HG03135 (cell line): ENCODE measurements around the gene SMIM31.

Experiments used
- ATAC-seq: cut with Tn5 transposase; IDR thresholded peaks from one replicate; pipeline ENCODE4 v1.9.1; 2021; ENCODE audit warnings: mild to moderate bottlenecking, moderate library complexity; ENCODE audit not compliant: unreplicated experiment

The SMIM31 gene

DNA sequence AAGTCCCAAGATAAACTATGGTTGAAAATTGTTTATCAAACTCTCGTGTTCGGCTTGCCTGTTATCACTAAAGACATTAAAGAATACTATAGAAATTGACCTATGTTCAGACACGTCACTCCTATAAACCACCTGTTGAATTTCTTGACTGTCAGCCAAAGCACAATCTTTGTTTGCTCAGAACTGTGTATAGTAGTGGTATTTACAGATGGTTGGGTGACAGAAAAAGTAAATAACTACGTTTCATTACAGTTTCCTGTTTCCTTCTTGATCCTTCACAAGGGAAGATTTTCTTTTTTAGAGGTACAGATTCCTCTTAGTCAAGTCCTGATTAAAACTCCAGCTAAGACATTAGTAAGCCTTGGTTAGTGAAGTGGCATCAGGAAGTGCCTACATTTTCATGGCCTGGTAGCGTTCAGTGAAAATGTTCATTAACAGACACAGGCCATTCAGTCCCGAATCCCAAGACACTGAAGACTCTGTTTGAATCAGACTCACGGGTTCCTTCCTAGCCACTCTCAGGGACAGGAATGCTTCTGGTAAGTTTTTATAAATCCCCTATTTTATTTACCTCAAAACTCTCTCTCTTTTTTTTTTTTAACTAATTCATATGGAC lies at the start of gene SMIM31:
SMIM31 (plus strand) TSS at position 259 of the 616 bp plus-strand sequence. CDS start 16,313 bp downstream, outside the sequence.
- ATAC-seq: no peak

DNA sequence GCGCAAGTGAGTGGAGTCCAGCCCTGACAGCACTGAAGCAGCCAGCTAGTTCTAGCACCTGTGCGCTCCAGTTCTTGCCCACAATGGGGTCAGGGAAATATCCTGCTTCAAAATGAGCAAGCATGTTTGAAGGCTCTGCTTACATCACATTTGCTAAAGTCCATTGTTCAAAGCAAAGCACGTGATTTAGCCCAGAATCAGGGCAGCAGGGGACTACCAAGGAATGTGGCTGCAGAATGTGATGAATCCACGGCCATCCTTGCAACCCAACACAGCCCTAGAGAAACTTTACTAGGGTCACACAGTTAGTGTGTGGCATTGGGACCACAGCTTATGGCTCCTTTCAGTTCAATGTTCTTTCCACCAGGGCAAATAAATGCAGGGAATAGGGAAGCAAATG lies 47.3 kb upstream of the SMIM31 start:
- no peak for ATAC-seq

DNA sequence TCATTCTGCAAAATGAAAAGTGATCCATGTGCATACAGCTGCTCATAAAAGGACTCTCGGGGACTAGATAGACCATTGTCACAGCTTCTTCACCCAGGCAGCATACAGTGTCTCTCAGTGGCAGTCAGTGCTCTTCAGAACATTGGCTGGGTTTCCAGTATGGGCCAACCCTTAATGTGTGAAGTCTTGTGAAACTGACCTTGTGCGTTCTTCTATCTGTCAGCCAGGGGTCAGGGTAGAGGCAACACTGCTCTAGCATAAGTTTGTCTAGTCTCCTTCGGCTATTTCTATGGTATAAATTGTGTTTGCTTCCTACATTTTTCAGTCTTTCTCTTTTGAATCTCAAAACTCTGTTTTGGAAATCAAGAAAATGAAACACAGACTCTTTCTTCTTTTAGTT lies 37.0 kb upstream of the SMIM31 start:
- ATAC-seq: no peak

DNA sequence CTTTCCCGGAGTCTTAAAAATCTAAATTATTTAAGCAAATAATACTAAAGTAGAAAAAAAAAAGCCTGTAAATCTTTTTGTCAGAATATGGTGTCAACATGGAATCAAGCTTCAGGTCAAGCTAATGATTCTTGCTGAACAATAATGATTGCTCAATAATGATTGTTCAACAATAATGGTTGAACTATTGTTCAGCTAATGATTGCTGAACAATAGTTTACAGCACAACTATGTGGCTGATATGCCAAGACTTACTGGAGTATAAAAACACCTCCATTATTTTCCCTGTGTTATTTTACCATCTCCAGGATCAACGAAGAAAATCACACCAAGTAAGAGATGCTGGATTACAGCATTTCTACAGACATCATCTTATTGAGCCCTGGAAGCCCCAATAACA lies 35.1 kb upstream of the SMIM31 start:
- no peak for ATAC-seq

DNA sequence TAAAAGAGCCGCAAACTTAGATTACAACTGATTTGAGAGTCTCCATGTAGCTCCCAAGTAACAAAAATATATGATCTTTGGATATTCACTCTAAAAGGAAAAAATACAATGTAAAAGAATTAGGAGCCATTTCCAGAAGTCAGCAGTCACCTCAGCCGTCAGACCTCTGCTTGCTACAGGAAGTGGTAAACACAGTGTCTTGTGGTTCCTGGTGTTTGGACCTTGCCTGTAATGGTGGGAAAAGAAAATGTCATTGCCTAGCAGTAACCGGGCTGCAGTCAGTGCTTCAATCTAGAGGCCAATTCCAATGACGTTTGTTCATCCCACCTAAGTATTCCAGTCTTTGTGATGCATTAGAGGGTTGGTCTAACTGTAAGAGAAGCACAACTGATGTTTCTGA lies 28.9 kb upstream of the SMIM31 start:
- ATAC-seq: no peak

DNA sequence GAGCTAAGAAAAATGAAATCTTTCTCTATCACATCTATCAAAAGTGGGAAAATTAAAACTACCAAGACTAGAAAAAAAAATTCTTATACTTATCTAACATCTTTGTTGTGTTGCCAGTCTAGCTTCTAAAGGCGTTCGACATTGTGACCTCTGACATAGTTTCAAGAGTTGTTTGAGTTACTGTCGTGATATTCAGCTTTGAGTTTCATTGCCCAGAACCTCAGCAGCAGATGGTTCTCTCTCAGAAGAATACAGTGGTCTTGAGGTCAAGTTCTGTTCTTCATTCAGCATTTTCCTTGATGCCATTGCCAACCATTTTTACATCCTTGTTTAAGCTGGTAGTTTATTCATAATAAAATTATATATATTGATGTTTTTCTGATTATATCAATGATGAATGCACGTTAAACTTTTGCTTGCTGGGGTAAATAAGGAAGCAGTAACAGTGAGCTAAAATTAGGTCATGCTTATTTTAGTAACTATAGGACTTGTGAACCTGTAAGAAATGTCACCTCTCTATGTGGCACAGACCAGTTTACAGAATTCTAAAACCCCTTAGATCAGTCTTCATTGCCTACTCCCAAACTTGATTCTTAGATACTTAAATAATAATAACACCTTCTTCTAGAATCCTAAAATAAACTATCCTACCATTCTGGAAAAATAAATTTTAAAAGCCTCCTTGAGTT lies 23.1 kb upstream of the SMIM31 start:
- no peak for ATAC-seq

DNA sequence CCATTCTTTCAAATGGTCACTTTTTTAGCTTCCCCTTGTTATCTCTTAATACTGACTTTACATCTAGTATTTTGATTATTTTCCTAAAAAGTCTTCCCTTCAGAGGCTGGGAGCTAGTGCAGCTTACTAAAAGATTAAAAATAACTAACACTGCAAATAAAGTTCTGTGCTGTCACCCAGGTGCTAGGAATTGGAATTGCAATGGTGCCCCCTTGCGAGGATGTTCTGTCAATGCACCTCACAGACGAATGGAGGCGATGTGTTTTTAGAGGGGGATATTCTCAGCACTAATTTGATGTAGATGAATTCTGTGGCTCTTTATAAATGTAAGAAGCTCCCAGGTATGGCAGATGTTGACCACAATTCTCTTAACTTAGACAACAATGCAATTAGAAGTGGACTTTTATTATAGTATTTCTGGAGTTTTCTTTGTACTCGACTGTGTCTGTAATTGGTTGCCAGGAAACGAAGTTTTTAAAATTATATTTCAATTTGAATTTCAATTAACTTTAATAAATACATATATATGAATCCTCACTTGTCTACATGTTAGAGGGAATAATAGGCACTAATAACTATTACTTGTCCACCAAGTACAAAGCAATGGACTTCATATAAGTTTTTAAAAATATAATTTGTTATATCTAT lies 22.0 kb upstream of the SMIM31 start:
- ATAC-seq: peak; percentile 57

DNA sequence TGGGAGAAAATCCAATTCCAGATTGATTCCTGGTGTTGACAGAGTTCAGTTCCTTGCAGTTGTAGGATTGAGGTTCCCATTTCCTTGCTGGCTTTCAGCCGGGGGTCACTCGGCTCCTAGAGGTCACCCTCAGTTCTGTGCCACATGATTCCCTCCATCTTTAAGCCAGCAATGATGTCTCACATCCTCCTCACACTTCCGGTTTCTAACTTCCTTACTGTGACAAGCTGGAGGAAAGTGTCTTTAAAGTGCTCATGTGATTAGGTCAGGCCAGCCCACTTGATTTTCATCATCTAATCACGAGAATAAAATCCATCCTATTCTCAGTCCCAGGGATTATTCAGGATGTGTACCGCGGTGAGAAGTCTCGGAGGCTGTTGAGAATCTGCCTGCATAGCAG lies 19.4 kb upstream of the SMIM31 start:
- no peak for ATAC-seq

DNA sequence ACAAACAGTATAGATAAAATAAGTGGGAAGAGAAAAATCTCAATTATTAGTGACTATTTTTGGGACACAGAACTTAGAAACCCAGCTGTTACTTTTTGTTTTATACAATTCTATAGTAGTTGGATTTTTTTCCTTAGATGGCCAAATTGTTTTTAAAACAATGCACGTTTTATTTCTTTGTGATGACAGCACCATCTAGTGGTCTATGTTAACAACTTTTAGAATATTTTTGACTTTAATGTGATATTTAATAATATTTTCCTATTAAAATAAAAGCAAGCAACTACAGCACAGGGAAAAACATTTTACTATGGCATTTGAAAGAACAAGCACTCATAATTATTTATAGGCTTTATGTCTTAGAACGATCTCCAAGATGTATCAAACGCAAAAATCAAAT lies 5.6 kb upstream of the SMIM31 start:
- no peak for ATAC-seq

DNA sequence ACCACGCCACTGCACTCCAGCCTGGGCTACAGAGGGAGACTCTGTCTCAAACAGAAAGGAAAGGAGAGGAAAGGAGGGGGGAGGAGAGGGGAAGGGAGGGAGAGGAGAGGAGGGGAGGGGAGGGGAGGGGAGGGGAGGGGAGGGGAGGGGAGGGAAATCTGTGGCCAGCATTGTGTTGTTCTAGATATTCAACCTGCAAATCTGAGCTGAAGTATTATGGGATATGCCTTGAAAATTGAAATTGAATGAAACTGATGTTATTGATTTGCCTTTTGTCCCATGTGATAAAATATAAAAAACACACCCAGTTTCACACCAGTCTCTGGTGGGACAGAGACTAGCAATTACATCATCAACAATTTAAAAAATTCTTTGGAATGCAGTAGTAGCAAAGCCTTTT lies 1.5 kb downstream of the SMIM31 start:
- no peak for ATAC-seq

DNA sequence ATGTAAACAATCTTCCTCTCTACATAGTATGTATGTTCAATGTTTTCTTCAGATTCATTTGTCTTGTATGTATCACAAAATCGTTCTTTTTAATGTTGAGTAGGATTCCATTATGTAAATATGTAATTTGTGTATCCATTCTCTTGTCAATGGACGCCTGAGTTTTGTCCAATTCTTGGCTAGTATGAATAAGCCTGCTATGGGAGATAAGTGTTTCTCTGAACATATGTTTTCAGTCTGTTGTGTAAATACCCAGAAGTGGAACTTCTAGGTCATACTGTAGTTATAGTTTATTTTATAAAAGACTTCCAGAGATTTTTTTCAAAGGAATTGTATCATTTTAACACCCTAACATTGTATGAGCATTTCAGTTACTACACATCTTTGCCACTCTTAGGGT lies 2.8 kb downstream of the SMIM31 start:
- no peak for ATAC-seq

DNA sequence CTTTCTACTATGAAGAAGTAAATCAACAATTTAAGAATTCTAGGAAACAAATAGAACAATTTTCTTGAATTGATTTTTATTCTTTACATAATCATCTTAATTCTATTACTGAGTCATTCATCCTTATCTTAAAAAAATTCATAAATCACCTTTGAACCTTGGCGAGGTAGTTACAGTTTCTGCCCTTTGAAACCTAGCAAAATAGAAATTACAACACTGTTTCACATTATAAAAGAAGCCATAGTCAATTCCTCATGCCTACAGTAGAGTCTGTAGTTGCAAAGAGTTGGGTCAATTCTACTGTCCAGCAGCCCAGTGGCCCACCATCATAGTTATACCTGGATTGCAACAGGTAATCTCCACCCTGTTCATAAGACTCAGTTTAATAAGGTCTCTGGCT lies 7.3 kb downstream of the SMIM31 start:
- no peak for ATAC-seq

DNA sequence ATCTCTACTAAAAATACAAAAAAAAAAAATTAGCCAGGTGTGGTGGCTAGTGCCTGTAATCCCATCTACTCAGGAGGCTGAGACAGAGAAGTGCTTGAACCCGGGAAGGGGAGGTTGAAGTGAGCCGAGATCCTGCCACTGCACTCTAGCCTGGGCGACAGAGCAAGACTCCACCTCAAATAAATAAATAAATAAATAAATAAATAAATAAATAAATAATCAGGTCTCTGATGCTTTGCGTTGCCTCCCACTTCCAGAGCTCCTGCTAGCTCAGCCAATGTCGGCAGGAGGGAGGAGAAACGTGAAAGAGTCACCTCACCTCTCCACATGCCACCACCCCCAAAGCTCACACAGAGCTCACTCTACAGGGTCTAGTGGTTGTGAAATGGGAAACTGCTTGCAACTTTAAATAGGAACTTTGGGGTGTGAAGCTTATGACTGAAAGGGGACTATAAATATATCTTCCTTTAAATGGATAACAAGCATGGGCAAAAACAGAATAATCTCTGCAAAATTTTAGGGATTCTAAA lies 7.9 kb downstream of the SMIM31 start:
- ATAC-seq: no peak

DNA sequence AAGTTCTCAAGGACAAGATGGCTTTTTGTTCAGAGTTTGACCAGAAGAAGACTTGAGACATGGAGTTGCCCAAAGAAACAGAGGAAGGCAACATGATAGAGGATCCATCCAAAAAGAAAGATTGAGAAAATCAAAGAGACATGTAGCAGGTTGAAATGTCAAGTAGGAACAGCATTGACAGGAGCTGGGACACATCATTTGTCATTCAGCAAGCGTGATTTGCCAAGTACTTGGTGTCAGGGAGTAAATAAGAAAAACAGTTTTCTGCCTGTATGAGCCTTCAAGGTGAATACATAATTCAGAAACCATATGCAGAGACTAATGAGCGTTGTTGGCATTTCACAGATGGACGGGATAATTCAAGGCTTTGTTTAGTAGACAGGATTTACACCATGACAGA lies 11.2 kb downstream of the SMIM31 start:
- ATAC-seq: no peak

DNA sequence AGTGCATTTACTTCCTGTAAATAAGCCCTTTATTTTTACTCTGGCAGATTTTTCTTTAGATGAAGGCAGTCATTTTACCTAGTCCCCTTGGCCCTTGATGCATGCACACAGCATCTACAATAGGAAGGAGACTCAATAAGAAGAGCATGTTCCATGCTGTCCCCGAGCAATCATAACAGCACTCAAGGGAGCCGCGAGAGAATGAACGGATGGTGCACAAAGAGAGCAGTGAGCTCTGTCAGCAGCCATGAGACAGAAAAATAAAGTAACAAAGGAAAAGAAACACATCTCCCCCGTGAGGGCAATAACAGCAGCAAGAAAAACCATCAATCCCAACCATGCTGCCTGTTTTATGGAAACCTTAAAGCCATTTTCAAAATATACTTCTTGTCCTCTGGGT lies 11.9 kb downstream of the SMIM31 start:
- no peak for ATAC-seq

DNA sequence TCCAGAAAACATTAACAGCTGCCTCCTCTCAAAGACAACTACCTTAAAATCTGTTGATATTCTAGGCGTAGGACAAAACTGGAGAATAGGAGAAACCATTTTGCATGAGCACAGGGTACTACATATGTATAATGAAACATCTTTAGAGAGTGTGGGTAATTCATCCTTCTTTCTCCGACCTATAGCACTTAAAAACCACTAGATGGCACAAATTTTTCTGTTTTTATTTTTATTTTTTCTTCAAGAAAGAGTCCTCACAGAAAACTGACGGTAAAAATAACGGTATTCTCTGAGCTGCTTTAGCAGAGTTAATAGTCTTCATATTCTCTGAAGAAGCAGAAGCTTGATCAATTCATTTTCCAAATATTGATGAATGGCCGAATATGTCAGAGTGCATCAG lies 14.6 kb downstream of the SMIM31 start:
- ATAC-seq: no peak

DNA sequence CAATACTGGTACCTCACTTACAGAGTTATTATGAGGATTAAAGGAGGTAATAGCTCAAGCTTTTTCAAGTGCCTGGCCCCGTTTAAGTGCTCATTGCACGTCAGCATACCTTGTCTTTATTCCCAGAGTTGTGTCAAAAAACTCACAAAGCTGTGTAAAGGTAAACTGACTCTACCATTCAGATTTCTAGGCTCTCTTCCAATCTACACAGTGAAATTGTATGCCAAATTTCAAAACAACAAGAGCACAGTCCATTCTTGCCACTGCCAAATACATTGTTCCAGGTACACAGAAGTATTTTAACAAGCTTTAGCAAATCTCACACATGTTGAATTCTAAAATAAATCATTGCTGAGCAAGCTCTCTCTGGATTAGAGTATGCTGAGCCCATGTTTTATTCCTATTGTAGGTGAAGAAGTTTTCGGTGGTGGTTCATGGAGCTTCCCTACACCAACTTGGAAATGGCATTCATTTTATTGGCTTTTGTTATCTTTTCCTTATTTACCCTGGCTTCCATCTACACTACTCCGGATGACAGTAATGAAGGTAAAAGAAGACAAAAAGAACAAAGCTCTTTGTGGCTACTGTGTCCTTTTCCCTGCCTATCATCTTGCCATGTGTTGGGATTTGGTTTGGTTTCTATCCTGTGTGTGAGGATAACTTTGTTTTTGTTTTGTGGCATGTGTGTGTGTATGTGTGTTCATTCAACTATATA lies 16.2 kb downstream of the SMIM31 start:
- no peak for ATAC-seq

DNA sequence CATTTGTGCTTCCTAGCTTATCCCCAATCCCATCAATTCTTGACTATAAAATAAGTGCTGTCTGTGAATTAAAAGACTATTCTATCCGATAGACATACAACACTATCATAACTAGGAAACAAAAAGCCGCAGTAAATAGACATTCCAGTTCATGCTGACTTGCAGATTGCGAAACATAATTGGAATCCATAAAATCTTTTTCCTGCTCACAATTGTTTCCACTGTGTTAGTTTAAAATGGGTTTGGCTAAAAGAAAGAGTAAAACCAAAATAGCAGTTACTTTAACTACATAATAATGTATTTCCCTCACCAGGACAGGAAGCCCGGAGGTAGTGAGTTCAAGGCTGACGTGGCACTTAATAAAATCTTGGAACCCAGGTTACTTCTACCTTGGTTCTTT lies 17.2 kb downstream of the SMIM31 start:
- no peak for ATAC-seq

DNA sequence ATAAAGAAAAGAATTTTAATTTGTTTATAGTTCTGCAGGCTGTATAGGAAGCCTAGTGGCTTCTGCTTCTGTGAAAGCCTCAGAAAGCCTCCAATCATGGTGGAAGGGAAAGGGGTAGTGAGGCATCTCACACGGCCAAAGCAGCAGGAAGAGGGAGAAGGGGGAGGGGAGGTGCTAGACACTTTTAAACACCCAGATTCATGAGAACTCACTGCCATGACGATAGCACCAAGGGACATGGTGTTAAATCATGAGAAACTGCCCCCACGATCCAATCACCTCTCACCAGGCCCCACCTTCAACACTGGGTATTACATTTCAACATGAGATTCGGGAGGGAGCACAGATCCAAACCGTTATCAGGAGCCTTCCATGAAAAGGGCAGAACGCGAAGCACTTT lies 18.1 kb downstream of the SMIM31 start:
- ATAC-seq: no peak

DNA sequence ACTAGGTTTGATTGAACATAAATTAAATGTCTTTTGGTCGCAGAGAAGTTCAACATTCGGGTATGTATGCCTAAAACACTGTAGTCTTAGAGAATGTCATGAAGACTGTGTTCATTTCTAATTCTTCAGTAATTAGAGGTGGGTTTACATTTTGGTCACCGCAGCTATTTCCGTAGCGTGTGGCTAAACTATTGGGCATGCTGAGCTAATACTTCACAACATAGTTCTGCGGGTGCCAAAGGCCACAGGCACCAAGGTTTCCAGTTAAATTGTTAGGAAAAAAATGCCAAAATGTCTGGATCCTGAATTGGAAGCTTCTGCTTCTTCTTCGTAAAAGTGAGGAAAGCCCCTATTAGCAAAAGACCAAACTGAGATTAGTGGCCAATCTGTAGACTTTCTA lies 25.1 kb downstream of the SMIM31 start:
- ATAC-seq: no peak

DNA sequence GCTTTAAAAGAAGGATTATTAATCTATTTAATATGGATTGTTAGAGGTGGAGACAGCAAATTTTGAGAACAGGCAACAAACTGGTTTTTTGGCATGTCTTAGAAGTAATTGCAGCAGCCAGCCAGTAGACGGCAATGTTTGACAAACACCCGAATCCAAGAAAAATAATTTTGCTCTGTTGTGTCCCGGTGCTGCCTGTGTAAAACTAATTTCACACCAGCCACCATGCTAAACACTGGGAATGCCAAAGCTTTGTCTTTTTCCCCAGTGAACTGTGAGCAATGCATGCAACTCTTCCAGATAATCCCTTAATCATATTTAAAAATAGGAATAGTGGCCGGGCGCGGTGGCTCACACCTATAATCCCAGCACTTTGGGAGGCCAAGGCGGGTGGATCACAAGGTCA lies 25.9 kb downstream of the SMIM31 start:
- ATAC-seq: no peak

DNA sequence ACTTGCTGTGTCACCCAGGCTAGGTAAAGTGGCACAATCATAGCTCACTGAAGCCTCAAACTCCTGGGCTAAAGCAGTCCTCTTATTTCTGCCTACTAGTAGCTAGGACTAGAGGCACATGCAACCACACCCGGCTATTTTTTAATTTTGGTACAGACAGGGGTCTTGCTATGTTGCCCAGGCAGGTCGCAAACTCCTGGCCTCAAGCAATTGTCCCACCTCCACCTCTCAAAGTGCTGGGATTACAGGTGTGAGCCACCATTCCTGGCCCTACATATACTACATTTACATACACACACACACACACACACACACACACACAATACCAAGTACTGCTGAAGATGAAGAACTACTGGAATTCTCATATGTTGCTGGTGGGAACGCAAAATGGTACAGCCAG lies 26.9 kb downstream of the SMIM31 start:
- no peak for ATAC-seq
